DOHH2 (cell line): Measurements from ENCODE around the gene MAP2K5.

Source experiments
- H3F3A ChIP-seq: fragments of 200-600 bp; sonication (generic), shearing (Covaris generic); 2 replicates; pipeline ENCODE4 v1.6.0; 2016; ENCODE audit warnings: antibody characterized with exemption, mild to moderate bottlenecking; ENCODE audit not compliant: control insufficient read depth, insufficient read depth
- H3K27ac ChIP-seq: fragments of 200-600 bp; sonication (generic); 2 replicates; pipeline ENCODE4 v1.5.1; 2014; ENCODE audit warnings: low read depth, mild to moderate bottlenecking, low read length, moderate library complexity
- H3K27me3 ChIP-seq: fragments of 200-600 bp; sonication (generic); 2 replicates; pipeline ENCODE4 v1.6.1; 2014; ENCODE audit warnings: mild to moderate bottlenecking, low read length, mixed read lengths; ENCODE audit not compliant: control insufficient read depth
- H3K36me3 ChIP-seq: fragments of 200-600 bp; sonication (generic); 2 replicates; pipeline ENCODE4 v1.6.1; 2014; ENCODE audit warnings: mild to moderate bottlenecking, low read length, moderate library complexity, mixed read lengths; ENCODE audit not compliant: control insufficient read depth
- H3K4me1 ChIP-seq: fragments of 200-600 bp; sonication (generic); 2 replicates; pipeline ENCODE4 v1.6.1; 2014; ENCODE audit warnings: mild to moderate bottlenecking, low read length, mixed read lengths; ENCODE audit not compliant: control insufficient read depth
- H3K4me2 ChIP-seq: fragments of 200-600 bp; sonication (generic); 2 replicates; pipeline ENCODE4 v1.6.0; 2014; ENCODE audit warnings: mild to moderate bottlenecking, low read length, moderate library complexity
- H3K4me3 ChIP-seq: fragments of 200-600 bp; sonication (generic); 2 replicates; pipeline ENCODE4 v1.5.1; 2014; ENCODE audit warnings: mild to moderate bottlenecking, low read length, mixed read lengths
- H3K79me2 ChIP-seq: fragments of 200-600 bp; sonication (generic); 2 replicates; pipeline ENCODE4 v1.6.1; 2014; ENCODE audit warnings: mild to moderate bottlenecking, low read length, mixed read lengths; ENCODE audit not compliant: control insufficient read depth
- H3K9me2 ChIP-seq: fragments of 200-600 bp; sonication (generic); replicated peaks from 2 replicates; pipeline ENCODE4 v1.6.1; 2014; ENCODE audit warnings: mild to moderate bottlenecking, low read length, mixed read lengths; ENCODE audit not compliant: control insufficient read depth
- H3K9me3 ChIP-seq: fragments of 200-600 bp; sonication (generic); 2 replicates; pipeline ENCODE4 v1.6.1; 2014; ENCODE audit warnings: antibody characterized with exemption, low read length, mixed read lengths; ENCODE audit not compliant: control insufficient read depth, insufficient read depth
- H4K20me1 ChIP-seq: fragments of 200-600 bp; sonication (generic); 2 replicates; pipeline ENCODE4 v1.6.0; 2014; ENCODE audit warnings: low read depth, mild to moderate bottlenecking, antibody characterized with exemption, low read length, moderate library complexity; ENCODE audit not compliant: control insufficient read depth, insufficient read depth
- EZH2phosphoT487 ChIP-seq: fragments of 200-600 bp; sonication (generic); IDR thresholded peaks from 2 replicates; pipeline ENCODE4 v1.6.1; 2017; ENCODE audit warnings: borderline replicate concordance, mild to moderate bottlenecking, antibody characterized with exemption, low read length, moderate library complexity, mixed read lengths
- TF ChIP-seq, protein P1 (sequence below): fragments of 200-600 bp; sonication (generic); IDR thresholded peaks from one replicate; pipeline ENCODE4 v1.5.1; 2014; ENCODE audit warnings: antibody characterized with exemption, mild to moderate bottlenecking, low read depth, low read length; ENCODE audit not compliant: poor library complexity, severe bottlenecking

The MAP2K5 gene

DNA sequence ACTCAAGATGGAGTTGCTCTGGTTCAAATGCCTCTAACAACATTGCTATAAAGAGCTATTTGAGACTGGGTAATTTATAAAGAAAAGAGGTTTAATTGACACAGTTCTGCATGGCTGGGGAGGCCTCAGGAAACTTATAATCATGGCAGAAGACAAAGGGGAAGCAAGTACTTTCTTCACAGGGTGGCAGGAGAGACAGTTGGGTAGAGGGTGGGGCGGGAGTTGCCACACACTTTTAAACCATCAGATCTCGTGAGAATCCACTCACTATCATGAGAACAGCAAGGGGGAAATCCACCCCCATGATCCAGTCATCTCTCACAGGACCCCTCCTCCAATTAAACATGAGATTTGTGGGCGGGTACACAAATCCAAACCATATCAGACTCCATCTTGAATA lies 30.7 kb downstream of the MAP2K5 start:
- no peak overlapping the region for H3K4me3 ChIP-seq
- no peak for TF ChIP-seq EZH2phosphoT487
- TF ChIP-seq, protein P1, sequence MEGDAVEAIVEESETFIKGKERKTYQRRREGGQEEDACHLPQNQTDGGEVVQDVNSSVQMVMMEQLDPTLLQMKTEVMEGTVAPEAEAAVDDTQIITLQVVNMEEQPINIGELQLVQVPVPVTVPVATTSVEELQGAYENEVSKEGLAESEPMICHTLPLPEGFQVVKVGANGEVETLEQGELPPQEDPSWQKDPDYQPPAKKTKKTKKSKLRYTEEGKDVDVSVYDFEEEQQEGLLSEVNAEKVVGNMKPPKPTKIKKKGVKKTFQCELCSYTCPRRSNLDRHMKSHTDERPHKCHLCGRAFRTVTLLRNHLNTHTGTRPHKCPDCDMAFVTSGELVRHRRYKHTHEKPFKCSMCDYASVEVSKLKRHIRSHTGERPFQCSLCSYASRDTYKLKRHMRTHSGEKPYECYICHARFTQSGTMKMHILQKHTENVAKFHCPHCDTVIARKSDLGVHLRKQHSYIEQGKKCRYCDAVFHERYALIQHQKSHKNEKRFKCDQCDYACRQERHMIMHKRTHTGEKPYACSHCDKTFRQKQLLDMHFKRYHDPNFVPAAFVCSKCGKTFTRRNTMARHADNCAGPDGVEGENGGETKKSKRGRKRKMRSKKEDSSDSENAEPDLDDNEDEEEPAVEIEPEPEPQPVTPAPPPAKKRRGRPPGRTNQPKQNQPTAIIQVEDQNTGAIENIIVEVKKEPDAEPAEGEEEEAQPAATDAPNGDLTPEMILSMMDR, result no peak
- H3K79me2 ChIP-seq, result no peaks in the 10 kb centered on the region
- H3K4me1 ChIP-seq, result peaks cover 23% of the 10 kb centered on the region
- H4K20me1 ChIP-seq, result no peaks in the 10 kb centered on the region
- no peaks in the 10 kb centered on the region for H3F3A ChIP-seq
- no peaks in the 10 kb centered on the region for H3K9me3 ChIP-seq
- no peaks in the 10 kb centered on the region for H3K27me3 ChIP-seq
- H3K27ac ChIP-seq, result no peak overlapping the region
- no peaks in the 10 kb centered on the region for H3K9me2 ChIP-seq
- H3K36me3 ChIP-seq, result no peaks in the 10 kb centered on the region
- H3K4me2 ChIP-seq, result no peak overlapping the region

DNA sequence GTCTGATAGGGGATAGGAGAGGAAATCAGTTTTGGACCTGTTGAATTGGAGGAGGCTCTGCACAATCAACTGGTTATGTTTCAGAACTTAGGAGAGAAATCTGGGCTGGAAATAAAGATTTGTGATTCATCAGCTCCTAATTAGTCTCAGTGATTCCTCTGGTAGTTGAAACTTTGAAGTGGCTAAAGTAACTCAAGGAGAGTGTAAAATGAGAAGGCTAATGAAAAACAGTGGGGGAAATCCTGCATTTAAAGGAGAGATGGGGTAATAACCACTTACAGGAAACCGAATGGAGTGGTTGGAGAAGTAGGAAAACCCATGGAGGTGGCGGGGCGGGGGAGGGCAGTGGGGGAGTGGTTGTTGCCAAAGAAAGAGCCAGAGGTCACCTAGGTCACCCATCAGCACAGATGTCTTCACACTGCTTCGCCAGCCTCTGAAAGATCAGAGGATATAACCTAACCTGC lies 32.6 kb downstream of the MAP2K5 start:
- H3K4me1 ChIP-seq, result peaks cover 16% of the 10 kb centered on the region
- H3K4me3 ChIP-seq, result no peak overlapping the region
- no peaks in the 10 kb centered on the region for H3K9me2 ChIP-seq
- H3K79me2 ChIP-seq, result no peaks in the 10 kb centered on the region
- no peaks in the 10 kb centered on the region for H3K27me3 ChIP-seq
- no peak overlapping the region for H3K27ac ChIP-seq
- no peaks in the 10 kb centered on the region for H3K9me3 ChIP-seq
- no peaks in the 10 kb centered on the region for H3K36me3 ChIP-seq
- no peaks in the 10 kb centered on the region for H4K20me1 ChIP-seq
- TF ChIP-seq, protein P1, result no peak
- no peak for TF ChIP-seq EZH2phosphoT487
- H3F3A ChIP-seq, result no peaks in the 10 kb centered on the region
- no peak overlapping the region for H3K4me2 ChIP-seq

DNA sequence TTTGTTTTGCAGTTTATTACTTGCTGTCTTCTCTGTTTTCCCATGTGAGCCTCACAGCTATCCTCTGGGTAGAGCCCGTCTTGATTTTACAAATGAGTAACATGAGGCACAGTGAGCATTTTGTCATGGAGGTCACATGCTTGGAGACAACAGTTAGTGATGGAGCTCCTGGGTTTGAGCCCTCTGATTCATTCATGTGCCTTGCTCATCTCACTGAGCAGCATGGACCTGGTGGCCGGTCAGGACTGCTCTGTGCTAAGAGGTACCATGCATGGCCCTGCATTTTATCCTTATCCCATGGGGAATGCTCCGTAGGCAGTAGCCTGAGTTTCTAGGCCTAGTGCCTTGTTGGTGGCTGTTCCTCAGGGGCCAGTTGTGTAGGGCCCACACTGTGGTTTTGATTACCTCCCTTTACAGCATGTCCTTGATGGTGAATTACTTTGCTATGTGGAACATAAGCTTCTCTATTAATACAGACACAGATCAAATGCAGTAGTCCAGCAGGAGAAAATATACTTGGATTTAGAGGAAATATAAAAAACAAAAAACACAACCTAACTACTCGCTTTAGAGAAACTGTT lies 35.6 kb downstream of the MAP2K5 start:
- H3K36me3 ChIP-seq, result no peaks in the 10 kb centered on the region
- no peak overlapping the region for H3K4me2 ChIP-seq
- TF ChIP-seq EZH2phosphoT487, result no peak
- TF ChIP-seq, protein P1, result no peak
- H3K4me1 ChIP-seq, result peaks cover 21% of the 10 kb centered on the region
- H3K27ac ChIP-seq, result no peak overlapping the region
- no peaks in the 10 kb centered on the region for H4K20me1 ChIP-seq
- H3F3A ChIP-seq, result no peaks in the 10 kb centered on the region
- no peaks in the 10 kb centered on the region for H3K9me3 ChIP-seq
- H3K79me2 ChIP-seq, result no peaks in the 10 kb centered on the region
- H3K27me3 ChIP-seq, result no peaks in the 10 kb centered on the region
- no peaks in the 10 kb centered on the region for H3K9me2 ChIP-seq
- no peak overlapping the region for H3K4me3 ChIP-seq
